ENCODE data around the gene UVRAG.
"Not testable (repeated sequence)": the region's sequence is repeated elsewhere in the genome, so short reads cannot be mapped to it uniquely, and the experiment has no call there.

Gene UVRAG

GRCh38 chr11:75868990-75869389 is 54.0 kb downstream of the UVRAG start:
- H4K20me1 ChIP-seq: peaks cover 27% of the 10 kb centered on the region
- H3K4me3 ChIP-seq: no peak overlapping the region
- TF ChIP-seq Cebpa-rat (IDR thresholded peaks at IDR 0.05): no peak
- peaks cover 17% of the 10 kb centered on the region for H3K36me3 ChIP-seq
- 0 out of 2 replicates have a peak overlapping the region, but pooled peaks have one; percentile 23 for H3K9ac ChIP-seq
- H3K27me3 ChIP-seq: no peaks in the 10 kb centered on the region
- H3K4me2 ChIP-seq: no peak overlapping the region
- no peak overlapping the region for H3K27ac ChIP-seq
- peaks cover 28% of the 10 kb centered on the region for H3K4me1 ChIP-seq
- H3K9me3 ChIP-seq: no peaks in the 10 kb centered on the region

DNA sequence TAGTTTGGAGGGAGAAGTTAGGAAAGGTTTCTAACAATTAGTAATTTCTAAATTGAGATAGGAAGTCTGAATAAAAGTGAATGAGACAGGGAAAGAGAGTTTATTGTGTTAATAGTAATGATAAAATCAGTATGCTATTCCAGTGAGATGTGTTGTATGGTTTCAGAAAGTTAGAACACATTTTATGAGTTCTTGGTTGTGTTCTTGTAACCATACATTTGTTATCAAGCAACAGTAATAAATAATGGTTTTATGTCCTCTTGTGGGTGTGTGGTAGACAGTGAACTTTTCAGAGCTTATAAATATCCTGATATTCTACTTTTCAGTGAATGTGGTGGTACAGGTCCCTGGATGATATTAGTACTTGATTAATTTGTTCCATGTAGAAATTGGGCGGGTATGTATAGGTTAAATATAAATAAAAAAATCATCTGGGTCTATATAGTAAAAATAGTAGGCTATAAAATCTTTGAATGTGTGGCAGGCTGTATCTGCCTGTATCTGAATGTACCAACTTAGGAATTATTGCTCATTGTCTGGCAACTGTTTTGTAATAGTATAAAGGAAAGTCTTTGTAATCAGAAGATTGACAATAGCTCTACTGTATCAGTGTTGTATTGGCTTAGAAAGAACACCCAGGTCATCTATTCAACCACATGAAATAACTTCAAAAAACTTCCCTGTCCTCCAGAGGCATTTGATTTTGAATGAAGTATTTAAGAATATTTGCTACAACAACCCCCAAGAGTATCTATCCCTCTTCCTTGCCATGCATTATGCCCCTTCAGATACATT is 54.8 kb downstream of the UVRAG start:
- no peak overlapping the region for H3K9ac ChIP-seq
- peaks cover 13% of the 10 kb centered on the region; the same call in 1 of the 2 replicates for H3K36me3 ChIP-seq
- no peak overlapping the region for H3K4me3 ChIP-seq
- TF ChIP-seq Cebpa-rat (IDR thresholded peaks at IDR 0.05): no peak
- no peaks in the 10 kb centered on the region for H3K9me3 ChIP-seq
- H3K27ac ChIP-seq: no peak overlapping the region
- H4K20me1 ChIP-seq: peaks cover 27% of the 10 kb centered on the region
- H3K27me3 ChIP-seq: no peaks in the 10 kb centered on the region
- peaks cover 37% of the 10 kb centered on the region for H3K4me1 ChIP-seq
- no peak overlapping the region for H3K4me2 ChIP-seq

- Histone ChIP-seq H3K27ac (peak overlapping the region; percentile 66), H4K20me1 (peaks cover 6% of the 10 kb centered on the region), H3K4me1 (peaks cover 39% of the 10 kb centered on the region), H3K36me3 (peaks cover 9% of the 10 kb centered on the region; the same call in 1 of the 2 replicates), H3K9me3 (peaks cover under 1% of the 10 kb centered on the region; the same call in 1 of the 2 replicates), H3K4me3 (peak overlapping the region; percentile 25), H3K4me2 (peak overlapping the region; percentile 71), H3K27me3 (no peaks in the 10 kb centered on the region), H3K9ac (peak overlapping the region; percentile 59)
- no peak for TF ChIP-seq Cebpa-rat (IDR thresholded peaks at IDR 0.05)
Measured at GRCh38 chr11:75872887-75873416, 57.9 kb downstream of the UVRAG start.

GRCh38 chr11:75873417-75874221 is 58.6 kb downstream of the UVRAG start:
- Histone ChIP-seq H3K36me3 (peaks cover 9% of the 10 kb centered on the region; the same call in 1 of the 2 replicates), H3K27me3 (no peaks in the 10 kb centered on the region), H3K9me3 (peaks cover 3% of the 10 kb centered on the region; the same call in 1 of the 2 replicates), H4K20me1 (no peaks in the 10 kb centered on the region; the same call in 1 of the 2 replicates), H3K4me3 (peak overlapping the region; percentile 25), H3K27ac (peak overlapping the region; percentile 66), H3K9ac (peak overlapping the region; percentile 59), H3K4me1 (peaks cover 39% of the 10 kb centered on the region), H3K4me2 (peak overlapping the region; percentile 71)
- TF ChIP-seq Cebpa-rat (IDR thresholded peaks at IDR 0.05): no peak

DNA sequence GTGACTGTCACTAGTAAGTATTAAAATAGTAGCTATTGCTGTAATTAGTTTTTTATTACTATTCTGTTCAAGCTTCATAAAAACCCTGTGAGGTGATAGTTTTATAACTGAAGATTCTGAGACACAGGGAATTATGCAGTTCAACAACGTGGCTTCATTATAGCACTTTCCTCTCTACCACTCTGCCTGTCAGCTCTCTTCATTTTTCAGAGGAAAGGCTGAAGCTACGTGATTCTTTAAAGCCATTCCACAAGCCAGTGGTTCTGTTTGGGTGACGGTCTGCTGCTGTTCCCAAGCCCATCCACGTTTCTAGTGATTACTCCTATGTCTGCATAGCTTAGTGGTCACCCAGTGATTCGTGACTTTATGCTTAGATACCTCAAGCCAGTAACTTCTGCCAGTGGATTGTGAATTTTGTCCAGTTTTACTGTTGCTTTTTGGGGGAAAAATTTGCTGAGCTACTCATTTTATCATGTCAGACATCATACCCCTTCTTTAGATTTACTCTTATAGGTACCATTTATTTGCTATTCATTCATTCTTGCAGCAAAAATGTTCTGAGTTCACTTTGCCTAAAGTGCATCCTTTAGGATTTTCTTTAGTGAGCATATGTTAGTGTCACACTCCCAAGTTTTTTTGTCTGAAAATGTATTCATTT is 59.8 kb downstream of the UVRAG start:
- H3K9ac ChIP-seq: no peak overlapping the region
- no peaks in the 10 kb centered on the region for H3K27me3 ChIP-seq
- H3K4me3 ChIP-seq: no peak overlapping the region
- no peak overlapping the region for H3K27ac ChIP-seq
- H3K36me3 ChIP-seq: peaks cover 18% of the 10 kb centered on the region; the same call in 1 of the 2 replicates
- H3K9me3 ChIP-seq: peaks cover 3% of the 10 kb centered on the region; the same call in 1 of the 2 replicates
- no peaks in the 10 kb centered on the region for H4K20me1 ChIP-seq
- H3K4me1 ChIP-seq: peaks cover 35% of the 10 kb centered on the region
- no peak for TF ChIP-seq Cebpa-rat (IDR thresholded peaks at IDR 0.05)
- no peak overlapping the region; the same call in 1 of the 2 replicates for H3K4me2 ChIP-seq

- peaks cover 27% of the 10 kb centered on the region for H3K4me1 ChIP-seq
- not testable (repeated sequence) for H3K4me2 ChIP-seq, H4K20me1 ChIP-seq, H3K9ac ChIP-seq, H3K9me3 ChIP-seq, H3K27me3 ChIP-seq, H3K27ac ChIP-seq, H3K4me3 ChIP-seq
- peaks cover 31% of the 10 kb centered on the region for H3K36me3 ChIP-seq
Measured at GRCh38 chr11:75877327-75877726, 62.3 kb downstream of the UVRAG start.

DNA sequence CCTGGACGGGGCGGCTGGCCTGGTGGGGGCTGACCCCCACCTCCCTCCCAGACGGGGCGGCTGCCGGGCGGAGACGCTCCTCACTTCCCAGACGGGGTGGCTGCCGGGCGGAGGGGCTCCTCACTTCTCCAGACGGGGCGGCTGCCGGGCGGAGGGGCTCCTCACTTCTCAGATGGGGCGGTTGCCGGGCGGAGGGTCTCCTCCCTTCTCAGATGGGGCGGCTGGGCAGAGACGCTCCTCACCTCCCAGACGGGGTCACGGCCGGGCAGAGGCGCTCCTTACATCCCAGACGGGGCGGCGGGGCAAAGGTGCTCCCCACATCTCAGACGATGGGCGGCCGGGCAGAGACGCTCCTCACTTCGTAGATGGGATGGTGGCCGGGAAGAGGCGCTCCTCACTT is 62.9 kb downstream of the UVRAG start:
- not testable (repeated sequence) for H3K4me3 ChIP-seq, H3K27ac ChIP-seq, H3K9me3 ChIP-seq, H3K9ac ChIP-seq, H3K27me3 ChIP-seq, H3K4me2 ChIP-seq, H4K20me1 ChIP-seq
- Histone ChIP-seq H3K4me1 (peaks cover 21% of the 10 kb centered on the region), H3K36me3 (peaks cover 34% of the 10 kb centered on the region)

- H3K27me3 ChIP-seq: no peaks in the 10 kb centered on the region
- no peak overlapping the region for H3K27ac ChIP-seq
- peaks cover 34% of the 10 kb centered on the region for H3K36me3 ChIP-seq
- no peak overlapping the region for H3K4me3 ChIP-seq
- peaks cover 3% of the 10 kb centered on the region; the same call in 1 of the 2 replicates for H3K9me3 ChIP-seq
- peaks cover 11% of the 10 kb centered on the region for H3K4me1 ChIP-seq
- no peak overlapping the region for H3K4me2 ChIP-seq
- TF ChIP-seq Cebpa-rat (IDR thresholded peaks at IDR 0.05): no peak
- no peaks in the 10 kb centered on the region; the same call in 1 of the 2 replicates for H4K20me1 ChIP-seq
- no peak overlapping the region for H3K9ac ChIP-seq
Measured at GRCh38 chr11:75878933-75879332, 63.9 kb downstream of the UVRAG start.

GRCh38 chr11:75879737-75880136 is 64.7 kb downstream of the UVRAG start:
- Histone ChIP-seq H3K4me1 (peaks cover 3% of the 10 kb centered on the region), H3K27me3 (no peaks in the 10 kb centered on the region), H4K20me1 (no peaks in the 10 kb centered on the region; the same call in 1 of the 2 replicates), H3K9me3 (peaks cover 3% of the 10 kb centered on the region; the same call in 1 of the 2 replicates), H3K27ac (no peak overlapping the region), H3K4me3 (no peak overlapping the region), H3K4me2 (no peak overlapping the region), H3K9ac (no peak overlapping the region), H3K36me3 (peaks cover 34% of the 10 kb centered on the region)
- TF ChIP-seq Cebpa-rat (IDR thresholded peaks at IDR 0.05): no peak

DNA sequence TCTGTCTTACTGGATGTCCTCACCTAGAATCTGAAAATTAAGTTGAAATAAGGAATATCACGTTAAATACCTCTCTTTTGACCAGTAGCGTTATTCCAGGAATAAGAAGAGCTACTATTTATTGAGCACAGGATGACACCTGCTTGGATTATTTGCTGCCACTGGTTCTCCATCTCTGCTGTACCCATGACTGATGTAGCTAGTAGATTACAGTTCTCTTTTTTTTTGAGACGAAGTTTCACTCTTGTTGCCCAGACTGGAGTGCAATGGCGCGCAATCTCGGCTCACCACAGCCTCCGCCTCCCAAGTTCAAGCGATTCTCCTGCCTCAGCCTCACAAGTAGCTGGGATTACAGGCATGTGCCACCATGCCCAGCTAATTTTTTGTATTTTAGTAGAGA is 65.3 kb downstream of the UVRAG start:
- H3K4me2 ChIP-seq, H3K4me1 ChIP-seq, H3K4me3 ChIP-seq, H3K27ac ChIP-seq, H3K9ac ChIP-seq, H3K27me3 ChIP-seq, H4K20me1 ChIP-seq, H3K9me3 ChIP-seq: not testable (repeated sequence)
- H3K36me3 ChIP-seq: peaks cover 34% of the 10 kb centered on the region

Data from BLaER1 (cell line).